ENCODE data around the gene ARHGDIB. TPM values are rescaled to one million over a fixed set of nuclear protein-coding genes. Genes with fewer than 3 reads are reported as not detected.

Gene ARHGDIB
- total RNA-seq, 1 experiment from 2014 or later, result 23.5 TPM

DNA sequence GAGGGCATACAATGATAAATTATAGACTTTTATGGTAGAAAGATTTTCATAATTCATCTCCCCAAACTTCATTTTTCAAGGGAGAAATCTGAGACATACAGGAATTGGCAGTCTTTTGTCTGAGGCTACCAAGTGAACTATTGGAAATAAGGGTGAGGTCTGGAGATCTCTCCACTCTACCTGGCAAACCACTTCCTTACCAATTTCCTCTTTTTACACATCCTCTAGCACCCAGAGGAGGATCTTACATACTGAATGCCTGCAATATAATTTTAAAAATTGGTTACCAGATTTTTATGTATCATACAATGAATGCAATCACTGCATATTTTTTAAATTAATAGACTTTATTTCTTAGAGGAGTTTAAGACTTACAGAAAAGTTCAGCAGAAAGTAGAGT lies 18.1 kb upstream of the ARHGDIB start:
- Mint-ChIP-seq H3K4me3 (ENCODE audit: low read depth, unreplicated experiment) (no peak overlapping the region), H3K27me3 (ENCODE audit: unreplicated experiment) (no peaks in the 10 kb centered on the region), H3K4me1 (ENCODE audit: low read depth, unreplicated experiment) (no peaks in the 10 kb centered on the region), H3K36me3 (ENCODE audit: insufficient read depth, unreplicated experiment) (no peaks in the 10 kb centered on the region), H3K27ac (ENCODE audit: unreplicated experiment) (no peak overlapping the region), H3K9me3 (ENCODE audit: low read depth, unreplicated experiment) (no peaks in the 10 kb centered on the region)
- no peak for DNase-seq
- TF ChIP-seq, protein P1, sequence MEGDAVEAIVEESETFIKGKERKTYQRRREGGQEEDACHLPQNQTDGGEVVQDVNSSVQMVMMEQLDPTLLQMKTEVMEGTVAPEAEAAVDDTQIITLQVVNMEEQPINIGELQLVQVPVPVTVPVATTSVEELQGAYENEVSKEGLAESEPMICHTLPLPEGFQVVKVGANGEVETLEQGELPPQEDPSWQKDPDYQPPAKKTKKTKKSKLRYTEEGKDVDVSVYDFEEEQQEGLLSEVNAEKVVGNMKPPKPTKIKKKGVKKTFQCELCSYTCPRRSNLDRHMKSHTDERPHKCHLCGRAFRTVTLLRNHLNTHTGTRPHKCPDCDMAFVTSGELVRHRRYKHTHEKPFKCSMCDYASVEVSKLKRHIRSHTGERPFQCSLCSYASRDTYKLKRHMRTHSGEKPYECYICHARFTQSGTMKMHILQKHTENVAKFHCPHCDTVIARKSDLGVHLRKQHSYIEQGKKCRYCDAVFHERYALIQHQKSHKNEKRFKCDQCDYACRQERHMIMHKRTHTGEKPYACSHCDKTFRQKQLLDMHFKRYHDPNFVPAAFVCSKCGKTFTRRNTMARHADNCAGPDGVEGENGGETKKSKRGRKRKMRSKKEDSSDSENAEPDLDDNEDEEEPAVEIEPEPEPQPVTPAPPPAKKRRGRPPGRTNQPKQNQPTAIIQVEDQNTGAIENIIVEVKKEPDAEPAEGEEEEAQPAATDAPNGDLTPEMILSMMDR (IDR thresholded peaks at IDR 0.05; ENCODE audit: unreplicated experiment), result no peak
- intact Hi-C loops (cut with micrococcal nuclease; ENCODE audit: unreplicated experiment), result no loop called here
- BruUV-seq (replicated peaks), result no TSS peak
- CTCF ChIA-PET, result interaction anchor here (1.1 kb wide), 1 partner anchor 14 kb away, joined by 3 read pairs; no protein-coding TSS in a partner anchor

DNA sequence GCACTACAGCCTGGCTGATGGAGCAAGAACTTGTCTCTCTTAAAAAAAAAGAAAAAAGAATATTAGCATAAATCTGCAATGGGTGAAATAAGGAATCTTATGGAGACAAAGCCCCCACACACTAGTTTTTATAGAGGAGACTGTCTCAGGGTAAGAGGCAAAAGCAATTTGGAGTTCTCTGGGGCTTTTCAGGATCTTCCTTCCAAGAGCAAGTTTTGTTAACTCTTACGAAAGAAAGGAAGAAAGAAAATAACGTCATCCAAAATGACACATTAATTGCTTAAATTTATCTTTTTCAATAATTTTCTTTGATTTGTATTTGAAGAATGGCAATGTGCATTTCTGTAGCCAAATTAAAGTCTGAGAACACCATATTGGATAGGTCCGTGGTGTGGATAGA lies 15.3 kb upstream of the ARHGDIB start:
- DNase-seq, result no peak
- no peaks in the 10 kb centered on the region for H3K36me3 Mint-ChIP-seq (ENCODE audit: insufficient read depth, unreplicated experiment)
- TF ChIP-seq, protein P1 (IDR thresholded peaks at IDR 0.05; ENCODE audit: unreplicated experiment), result no peak
- no peaks in the 10 kb centered on the region for H3K27me3 Mint-ChIP-seq (ENCODE audit: unreplicated experiment)
- CTCF ChIA-PET, result no interaction called here
- no peaks in the 10 kb centered on the region for H3K9me3 Mint-ChIP-seq (ENCODE audit: low read depth, unreplicated experiment)
- no peaks in the 10 kb centered on the region for H3K4me1 Mint-ChIP-seq (ENCODE audit: low read depth, unreplicated experiment)
- no peak overlapping the region for H3K4me3 Mint-ChIP-seq (ENCODE audit: low read depth, unreplicated experiment)
- no peak overlapping the region for H3K27ac Mint-ChIP-seq (ENCODE audit: unreplicated experiment)
- intact Hi-C loops (cut with micrococcal nuclease; ENCODE audit: unreplicated experiment), result no loop called here
- BruUV-seq (replicated peaks), result no TSS peak

DNA sequence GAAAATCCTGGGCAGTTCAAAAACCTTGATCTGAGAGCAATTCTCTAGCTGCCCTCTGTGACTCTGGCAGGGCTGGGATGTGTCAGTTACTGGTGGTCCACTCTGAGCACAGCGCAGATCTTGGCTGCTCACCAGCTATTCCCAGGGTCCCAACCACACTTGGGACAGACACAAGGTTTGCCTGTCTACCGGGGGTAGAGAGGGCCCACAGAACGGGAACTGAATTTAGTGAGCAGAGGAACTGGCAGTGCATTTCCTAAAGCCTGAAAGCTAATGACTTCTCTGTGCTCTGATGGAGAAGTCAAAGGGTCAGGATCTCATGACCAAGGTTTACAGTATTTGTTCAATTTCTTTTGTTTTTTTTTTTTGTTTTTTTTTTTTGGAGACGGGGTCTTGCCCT lies 14.1 kb upstream of the ARHGDIB start:
- no TSS peak for BruUV-seq (replicated peaks)
- no peaks in the 10 kb centered on the region for H3K9me3 Mint-ChIP-seq (ENCODE audit: low read depth, unreplicated experiment)
- intact Hi-C loops (cut with micrococcal nuclease; ENCODE audit: unreplicated experiment), result no loop called here
- H3K4me3 Mint-ChIP-seq (ENCODE audit: low read depth, unreplicated experiment), result no peak overlapping the region
- no peaks in the 10 kb centered on the region for H3K4me1 Mint-ChIP-seq (ENCODE audit: low read depth, unreplicated experiment)
- H3K27me3 Mint-ChIP-seq (ENCODE audit: unreplicated experiment), result no peaks in the 10 kb centered on the region
- TF ChIP-seq, protein P1 (IDR thresholded peaks at IDR 0.05; ENCODE audit: unreplicated experiment), result no peak
- CTCF ChIA-PET, result interaction anchor here (0.7 kb wide), 1 partner anchor 172 kb away, joined by 3 read pairs; the partner anchor contains the start of gene WBP11
- H3K36me3 Mint-ChIP-seq (ENCODE audit: insufficient read depth, unreplicated experiment), result no peaks in the 10 kb centered on the region
- no peak overlapping the region for H3K27ac Mint-ChIP-seq (ENCODE audit: unreplicated experiment)
- no peak for DNase-seq

DNA sequence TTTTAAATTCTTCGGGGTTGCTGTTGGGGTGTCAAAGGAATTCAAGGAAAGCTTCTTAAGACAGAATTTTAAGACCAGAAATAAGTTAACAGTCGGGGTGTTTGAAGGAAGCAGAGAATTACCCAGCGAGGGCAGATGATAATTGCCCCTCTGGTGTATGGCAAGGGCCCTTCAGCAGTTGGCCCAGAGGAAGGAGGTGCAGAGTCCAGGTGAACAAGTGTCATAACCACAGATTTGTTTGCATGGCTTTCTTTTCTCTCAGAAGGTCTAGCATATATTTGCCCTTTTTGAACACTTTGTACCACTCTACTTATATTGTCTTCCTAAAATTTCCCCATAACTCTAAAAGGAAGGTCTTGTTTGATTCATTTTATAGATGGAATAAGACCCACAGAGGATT lies 13.2 kb upstream of the ARHGDIB start:
- no peak for DNase-seq
- Mint-ChIP-seq H3K27ac (ENCODE audit: unreplicated experiment) (no peak overlapping the region), H3K4me3 (ENCODE audit: low read depth, unreplicated experiment) (no peak overlapping the region), H3K27me3 (ENCODE audit: unreplicated experiment) (no peaks in the 10 kb centered on the region), H3K4me1 (ENCODE audit: low read depth, unreplicated experiment) (no peaks in the 10 kb centered on the region), H3K36me3 (ENCODE audit: insufficient read depth, unreplicated experiment) (no peaks in the 10 kb centered on the region), H3K9me3 (ENCODE audit: low read depth, unreplicated experiment) (no peaks in the 10 kb centered on the region)
- CTCF ChIA-PET, result no interaction called here
- intact Hi-C loops (cut with micrococcal nuclease; ENCODE audit: unreplicated experiment), result no loop called here
- no TSS peak for BruUV-seq (replicated peaks)
- TF ChIP-seq, protein P1 (IDR thresholded peaks at IDR 0.05; ENCODE audit: unreplicated experiment), result no peak

Measured in Calu3 (cell line).